Measurements from ENCODE around the gene SLC3A2. TPM values are rescaled to one million over a fixed set of nuclear protein-coding genes. Genes with fewer than 3 reads are reported as not detected.
A peak's percentile ranks its signal among the peaks of the same experiment; 100 is the strongest.

The SLC3A2 gene
- total and polyA plus RNA-seq, 11 donors = 26.6 to 103 (median 59.1) TPM

DNA sequence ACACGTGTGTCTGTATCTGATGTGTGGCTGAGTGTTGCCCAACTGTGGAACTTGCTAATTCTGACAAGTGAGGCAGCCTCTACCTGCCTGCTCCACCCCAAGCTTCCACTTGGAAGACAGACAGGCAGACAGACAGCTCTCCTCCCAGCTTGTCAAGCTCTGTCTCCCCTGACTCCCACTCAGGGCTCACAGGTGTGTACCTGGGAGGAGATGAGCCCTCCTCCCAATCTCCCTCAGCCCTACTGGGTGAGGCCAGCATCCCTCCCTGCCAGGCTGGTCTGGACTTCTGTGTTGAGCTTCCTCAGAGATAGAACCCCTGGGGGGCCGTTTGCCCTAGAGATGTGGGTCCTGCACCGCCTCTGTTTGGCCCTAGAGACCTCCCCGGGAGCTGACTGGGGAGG is 41.5 kb downstream of the SLC3A2 start:
- no peak for ATAC-seq
- Histone ChIP-seq H3K9me3 (no peaks in the 10 kb centered on the region), H3K4me3 (no peak overlapping the region), H3K4me1 (peaks cover 3 to 49% (median 20%) of the 10 kb centered on the region in 12 donors), H3K36me3 (no peaks in the 10 kb centered on the region), H3K27me3 (peaks cover 28 to 57% (median 51%) of the 10 kb centered on the region in 9 donors), H3K27ac (no peak overlapping the region)
- intact Hi-C loops (cut with DNase I) = no loop called here
- DNase-seq = no peak
- WGBS, 4 donors = 53 to 83% (median 61%) methylated on average over 3 to 4 of the region's 4 CpGs
- TF ChIP-seq, protein P1, sequence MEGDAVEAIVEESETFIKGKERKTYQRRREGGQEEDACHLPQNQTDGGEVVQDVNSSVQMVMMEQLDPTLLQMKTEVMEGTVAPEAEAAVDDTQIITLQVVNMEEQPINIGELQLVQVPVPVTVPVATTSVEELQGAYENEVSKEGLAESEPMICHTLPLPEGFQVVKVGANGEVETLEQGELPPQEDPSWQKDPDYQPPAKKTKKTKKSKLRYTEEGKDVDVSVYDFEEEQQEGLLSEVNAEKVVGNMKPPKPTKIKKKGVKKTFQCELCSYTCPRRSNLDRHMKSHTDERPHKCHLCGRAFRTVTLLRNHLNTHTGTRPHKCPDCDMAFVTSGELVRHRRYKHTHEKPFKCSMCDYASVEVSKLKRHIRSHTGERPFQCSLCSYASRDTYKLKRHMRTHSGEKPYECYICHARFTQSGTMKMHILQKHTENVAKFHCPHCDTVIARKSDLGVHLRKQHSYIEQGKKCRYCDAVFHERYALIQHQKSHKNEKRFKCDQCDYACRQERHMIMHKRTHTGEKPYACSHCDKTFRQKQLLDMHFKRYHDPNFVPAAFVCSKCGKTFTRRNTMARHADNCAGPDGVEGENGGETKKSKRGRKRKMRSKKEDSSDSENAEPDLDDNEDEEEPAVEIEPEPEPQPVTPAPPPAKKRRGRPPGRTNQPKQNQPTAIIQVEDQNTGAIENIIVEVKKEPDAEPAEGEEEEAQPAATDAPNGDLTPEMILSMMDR (IDR thresholded peaks at IDR 0.05) = no peak

DNA sequence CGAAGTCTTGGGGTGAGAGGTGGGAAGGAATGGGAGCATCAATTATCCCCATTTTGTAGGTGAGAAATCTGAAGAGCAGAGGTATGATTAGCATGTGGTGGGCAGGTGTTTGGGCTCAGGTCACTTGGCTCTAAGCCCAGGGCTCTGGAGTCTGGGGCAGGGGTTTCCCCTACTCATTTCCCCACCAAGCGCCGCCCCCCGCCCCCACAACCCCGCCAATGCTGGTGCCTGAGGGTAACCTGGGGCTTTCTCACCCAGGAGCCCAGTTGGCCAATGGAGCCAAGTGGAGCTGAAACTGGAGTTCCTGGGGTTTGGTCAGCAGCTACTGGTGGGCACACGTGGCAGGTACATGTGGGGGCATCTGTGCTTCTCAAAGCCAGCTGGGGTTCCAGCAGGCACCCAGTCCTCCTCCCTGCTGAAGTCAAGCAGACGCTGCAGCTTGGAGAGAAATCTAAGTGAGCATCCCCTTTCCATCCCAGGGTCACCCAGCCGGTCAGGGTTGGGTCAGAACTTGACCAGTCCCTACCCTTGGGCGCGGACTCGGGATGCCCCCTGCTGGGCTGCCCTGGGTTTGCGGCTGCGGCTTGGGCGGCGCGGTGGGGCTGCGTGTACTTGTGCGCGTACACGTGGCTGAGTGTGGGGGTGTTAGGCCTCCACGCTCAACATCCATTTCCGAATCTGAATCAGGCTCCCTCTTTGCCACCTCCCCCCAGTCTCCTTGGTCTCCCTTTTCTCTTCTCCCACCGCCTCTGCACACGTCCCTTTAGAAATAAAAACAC is 42.1 kb downstream of the SLC3A2 start:
- Histone ChIP-seq H3K27me3 (peaks cover 28 to 62% (median 53%) of the 10 kb centered on the region in 9 donors), H3K4me1 (peaks cover 3 to 51% (median 20%) of the 10 kb centered on the region in 12 donors), H3K36me3 (no peaks in the 10 kb centered on the region), H3K27ac (no peak overlapping the region), H3K4me3 (peak overlapping the region in 1 of 12 donors; percentile 32), H3K9me3 (no peaks in the 10 kb centered on the region)
- no peak for ATAC-seq
- no peak for TF ChIP-seq POLR2A (IDR thresholded peaks at IDR 0.05)
- TF ChIP-seq, protein P1 (IDR thresholded peaks at IDR 0.05) = peak in 2 of 12 donors; percentile 17 to 27
- no peak for DNase-seq
- WGBS, 4 donors = 40 to 59% (median 46%) methylated on average over 20 to 24 of the region's 24 CpGs
- intact Hi-C loops (cut with DNase I) = no loop called here

DNA sequence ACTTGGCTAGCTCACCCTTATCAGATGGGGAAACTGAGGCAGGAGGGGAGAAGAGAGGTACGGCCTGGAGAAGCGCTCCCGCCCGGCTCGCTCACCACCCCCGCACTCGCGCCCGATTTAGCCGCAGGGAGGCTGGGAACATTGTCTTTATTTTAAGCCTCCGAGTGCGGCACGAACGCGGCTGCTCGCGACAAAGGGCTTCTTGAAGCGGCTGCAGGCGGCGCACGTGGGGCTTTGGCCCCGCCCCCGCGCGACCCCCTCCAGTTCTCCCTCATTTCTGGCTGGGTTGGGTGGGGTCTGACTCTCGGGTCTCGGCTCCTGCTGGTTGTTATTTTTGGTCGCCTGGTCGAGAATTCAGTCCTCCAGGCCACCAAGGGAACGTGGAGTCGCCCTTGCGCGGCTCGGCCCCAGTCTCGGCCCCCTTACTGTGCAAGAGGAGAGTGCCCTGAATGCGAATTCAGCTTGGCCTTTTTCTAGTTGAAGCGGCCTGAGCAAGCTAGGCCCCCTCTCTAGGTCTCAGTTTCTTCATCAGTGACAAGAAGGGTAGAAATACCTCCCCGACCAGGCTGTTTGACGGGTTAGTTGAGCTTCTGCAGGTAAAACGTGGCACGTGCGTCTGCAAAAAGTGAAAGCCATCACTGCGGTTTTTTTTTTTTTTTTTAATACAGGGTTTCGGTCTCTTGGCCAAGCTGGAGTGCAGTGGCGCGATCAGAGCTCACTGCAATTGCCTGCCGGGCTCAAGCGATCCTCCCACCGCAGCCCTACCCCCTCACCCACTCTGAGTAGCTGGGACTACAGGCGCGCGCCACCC is 43.1 kb downstream of the SLC3A2 start:
- H3K27me3 ChIP-seq = peaks cover 28 to 69% (median 53%) of the 10 kb centered on the region in 9 donors

More for the DNA sequence above, 43.1 kb downstream of the SLC3A2 start:
- H3K27ac ChIP-seq = no peak overlapping the region
- 3 to 14% (median 5%) methylated on average over 52 of the region's 52 CpGs for WGBS, 4 donors
- TF ChIP-seq, protein P1 (IDR thresholded peaks at IDR 0.05) = no peak
- no peak for TF ChIP-seq POLR2A (IDR thresholded peaks at IDR 0.05)
- H3K4me3 ChIP-seq = peak overlapping the region in 9 of 12 donors; percentile 3 to 34 (median 26)
- ATAC-seq (peak in 1 of 4 donors; percentile 32), DNase-seq (peak in 2 of 5 donors; percentile 18 to 38)
- H3K36me3 ChIP-seq = no peaks in the 10 kb centered on the region
- no peaks in the 10 kb centered on the region for H3K9me3 ChIP-seq
- intact Hi-C loops (cut with DNase I) = no loop called here
- H3K4me1 ChIP-seq = peaks cover 3 to 51% (median 20%) of the 10 kb centered on the region in 12 donors
